WTC11 (cell line): ENCODE measurements around the gene CAPN3.

Source experiments
- IRF2 ChIP-seq: sonication (generic); formaldehyde crosslinking; IDR thresholded peaks from 2 replicates; pipeline ENCODE4 v1.8.0; 2022; ENCODE audit warnings: low read depth, missing genetic modification reagents, borderline replicate concordance
- MLX ChIP-seq: sonication (generic); formaldehyde crosslinking; IDR thresholded peaks from 2 replicates; pipeline ENCODE4 v1.8.1; 2023; ENCODE audit warnings: mild to moderate bottlenecking, missing genetic modification reagents, moderate library complexity
- NR1H2 ChIP-seq: sonication (generic); formaldehyde crosslinking; IDR thresholded peaks from 2 replicates; pipeline ENCODE4 v1.9.0; 2021; ENCODE audit warnings: mild to moderate bottlenecking, moderate library complexity, missing genetic modification reagents
- RELA ChIP-seq: sonication (generic); formaldehyde crosslinking; IDR thresholded peaks from 2 replicates; pipeline ENCODE4 v1.8.1; 2022; ENCODE audit warnings: missing genetic modification reagents, mild to moderate bottlenecking, borderline replicate concordance
- SOX15 ChIP-seq: fragments of 250-450 bp; sonication (Bioruptor Pico); IDR thresholded peaks from 2 replicates; pipeline ENCODE4 v1.9.0; 2021; ENCODE audit warnings: mild to moderate bottlenecking
- TEAD4 ChIP-seq: sonication (generic); formaldehyde crosslinking; IDR thresholded peaks from 2 replicates; pipeline ENCODE4 v1.8.0; 2022; ENCODE audit warnings: mild to moderate bottlenecking, missing genetic modification reagents
- ZNF121 ChIP-seq: sonication (generic); formaldehyde crosslinking; IDR thresholded peaks from 2 replicates; pipeline ENCODE4 v1.8.0; 2023; ENCODE audit warnings: missing genetic modification reagents
- TF ChIP-seq, protein P1 (sequence below): sonication (generic); formaldehyde crosslinking; IDR thresholded peaks from 2 replicates; pipeline ENCODE4 v1.8.1; 2022; ENCODE audit warnings: mild to moderate bottlenecking, moderate library complexity, missing genetic modification reagents
- TF ChIP-seq, protein P2 (sequence below): fragments of 250-450 bp; sonication (Bioruptor Pico); IDR thresholded peaks from 2 replicates; pipeline ENCODE4 v1.9.0; 2021; ENCODE audit warnings: mild to moderate bottlenecking
- TF ChIP-seq, protein P3 (sequence below): fragments of 200-600 bp; IDR thresholded peaks from 2 replicates; pipeline ENCODE4 v1.8.0; 2022; ENCODE audit warnings: antibody characterized with exemption

DNA sequence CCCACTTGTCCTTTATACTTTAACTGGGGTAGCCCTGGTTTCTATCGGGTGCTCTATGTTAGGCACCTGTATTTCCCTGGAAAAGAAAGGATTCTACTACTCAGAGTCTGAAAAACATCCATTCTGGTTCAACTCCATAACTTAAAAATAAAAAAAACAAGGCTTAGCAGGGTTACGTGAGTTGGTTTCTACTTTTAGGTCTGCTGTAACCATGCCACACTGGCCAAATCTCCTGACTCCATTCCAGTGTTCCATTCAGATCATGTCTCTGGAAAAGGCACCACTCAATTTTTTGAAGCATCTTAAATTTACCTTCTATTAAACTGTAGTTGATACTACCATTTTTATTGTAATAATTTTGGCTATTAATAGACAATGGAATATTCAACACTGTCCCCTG is 62.1 kb downstream of the CAPN3 start:
- TF ChIP-seq, protein P1, sequence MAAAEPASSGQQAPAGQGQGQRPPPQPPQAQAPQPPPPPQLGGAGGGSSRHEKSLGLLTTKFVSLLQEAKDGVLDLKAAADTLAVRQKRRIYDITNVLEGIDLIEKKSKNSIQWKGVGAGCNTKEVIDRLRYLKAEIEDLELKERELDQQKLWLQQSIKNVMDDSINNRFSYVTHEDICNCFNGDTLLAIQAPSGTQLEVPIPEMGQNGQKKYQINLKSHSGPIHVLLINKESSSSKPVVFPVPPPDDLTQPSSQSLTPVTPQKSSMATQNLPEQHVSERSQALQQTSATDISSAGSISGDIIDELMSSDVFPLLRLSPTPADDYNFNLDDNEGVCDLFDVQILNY (CRISPR knock-in tag), result no peak
- TF ChIP-seq ZNF121 (CRISPR knock-in tag) (no peak), MLX (CRISPR knock-in tag) (no peak), TEAD4 (CRISPR knock-in tag) (no peak), SOX15 (CRISPR knock-in tag) (no peak), IRF2 (CRISPR knock-in tag) (no peak), RELA (CRISPR knock-in tag) (no peak), NR1H2 (CRISPR knock-in tag) (no peak)
- TF ChIP-seq, protein P2, sequence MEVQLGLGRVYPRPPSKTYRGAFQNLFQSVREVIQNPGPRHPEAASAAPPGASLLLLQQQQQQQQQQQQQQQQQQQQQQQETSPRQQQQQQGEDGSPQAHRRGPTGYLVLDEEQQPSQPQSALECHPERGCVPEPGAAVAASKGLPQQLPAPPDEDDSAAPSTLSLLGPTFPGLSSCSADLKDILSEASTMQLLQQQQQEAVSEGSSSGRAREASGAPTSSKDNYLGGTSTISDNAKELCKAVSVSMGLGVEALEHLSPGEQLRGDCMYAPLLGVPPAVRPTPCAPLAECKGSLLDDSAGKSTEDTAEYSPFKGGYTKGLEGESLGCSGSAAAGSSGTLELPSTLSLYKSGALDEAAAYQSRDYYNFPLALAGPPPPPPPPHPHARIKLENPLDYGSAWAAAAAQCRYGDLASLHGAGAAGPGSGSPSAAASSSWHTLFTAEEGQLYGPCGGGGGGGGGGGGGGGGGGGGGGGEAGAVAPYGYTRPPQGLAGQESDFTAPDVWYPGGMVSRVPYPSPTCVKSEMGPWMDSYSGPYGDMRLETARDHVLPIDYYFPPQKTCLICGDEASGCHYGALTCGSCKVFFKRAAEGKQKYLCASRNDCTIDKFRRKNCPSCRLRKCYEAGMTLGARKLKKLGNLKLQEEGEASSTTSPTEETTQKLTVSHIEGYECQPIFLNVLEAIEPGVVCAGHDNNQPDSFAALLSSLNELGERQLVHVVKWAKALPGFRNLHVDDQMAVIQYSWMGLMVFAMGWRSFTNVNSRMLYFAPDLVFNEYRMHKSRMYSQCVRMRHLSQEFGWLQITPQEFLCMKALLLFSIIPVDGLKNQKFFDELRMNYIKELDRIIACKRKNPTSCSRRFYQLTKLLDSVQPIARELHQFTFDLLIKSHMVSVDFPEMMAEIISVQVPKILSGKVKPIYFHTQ, result no peak
- TF ChIP-seq, protein P3, sequence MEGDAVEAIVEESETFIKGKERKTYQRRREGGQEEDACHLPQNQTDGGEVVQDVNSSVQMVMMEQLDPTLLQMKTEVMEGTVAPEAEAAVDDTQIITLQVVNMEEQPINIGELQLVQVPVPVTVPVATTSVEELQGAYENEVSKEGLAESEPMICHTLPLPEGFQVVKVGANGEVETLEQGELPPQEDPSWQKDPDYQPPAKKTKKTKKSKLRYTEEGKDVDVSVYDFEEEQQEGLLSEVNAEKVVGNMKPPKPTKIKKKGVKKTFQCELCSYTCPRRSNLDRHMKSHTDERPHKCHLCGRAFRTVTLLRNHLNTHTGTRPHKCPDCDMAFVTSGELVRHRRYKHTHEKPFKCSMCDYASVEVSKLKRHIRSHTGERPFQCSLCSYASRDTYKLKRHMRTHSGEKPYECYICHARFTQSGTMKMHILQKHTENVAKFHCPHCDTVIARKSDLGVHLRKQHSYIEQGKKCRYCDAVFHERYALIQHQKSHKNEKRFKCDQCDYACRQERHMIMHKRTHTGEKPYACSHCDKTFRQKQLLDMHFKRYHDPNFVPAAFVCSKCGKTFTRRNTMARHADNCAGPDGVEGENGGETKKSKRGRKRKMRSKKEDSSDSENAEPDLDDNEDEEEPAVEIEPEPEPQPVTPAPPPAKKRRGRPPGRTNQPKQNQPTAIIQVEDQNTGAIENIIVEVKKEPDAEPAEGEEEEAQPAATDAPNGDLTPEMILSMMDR, result no peak
